ENCODE data around the gene RTF2. TPM values are rescaled to one million over a fixed set of nuclear protein-coding genes. Genes with fewer than 3 reads are reported as not detected.

RTF2 gene
- total and polyA plus RNA-seq, 2 experiments from 2014 or later: 59.2 to 95.3 TPM

DNA sequence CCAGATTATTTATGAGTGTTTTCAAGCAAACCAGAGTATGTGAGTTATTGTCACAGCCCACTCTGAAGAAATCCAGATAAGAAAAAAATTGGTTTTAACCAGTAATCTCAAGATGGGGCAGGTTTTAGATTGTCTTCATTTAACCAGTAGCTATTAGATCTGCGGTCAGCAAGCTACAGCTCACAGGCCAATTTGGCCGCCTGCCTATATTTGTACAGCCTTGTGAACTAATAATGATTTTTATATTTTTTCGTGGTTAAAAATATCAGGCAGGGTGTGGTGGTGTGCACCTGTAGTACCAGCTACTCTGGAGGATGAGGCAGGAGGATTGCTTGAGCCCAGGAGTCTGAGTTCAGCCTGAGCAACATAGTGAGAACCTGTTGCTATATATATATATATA, 69.6 kb downstream of the RTF2 start:
- Histone ChIP-seq H3K9me2 (replicated peaks; ENCODE audit: insufficient read depth) (no peaks in the 10 kb centered on the region), H3K4me3 (no peak overlapping the region), H2AFZ (no peak overlapping the region), H3K4me1 (ENCODE audit: insufficient read depth) (no peaks in the 10 kb centered on the region), H3K27me3 (no peaks in the 10 kb centered on the region), H3K9me3 (ENCODE audit: low read depth) (no peaks in the 10 kb centered on the region), H3K36me3 (replicated peaks; ENCODE audit: insufficient read depth, low read depth) (no peaks in the 10 kb centered on the region), H4K20me1 (ENCODE audit: insufficient read depth, poor library complexity, severe bottlenecking) (no peaks in the 10 kb centered on the region), H3K79me2 (no peaks in the 10 kb centered on the region), H3K4me2 (no peak overlapping the region), H3K27ac (no peak overlapping the region)
- TF ChIP-seq, protein P1, sequence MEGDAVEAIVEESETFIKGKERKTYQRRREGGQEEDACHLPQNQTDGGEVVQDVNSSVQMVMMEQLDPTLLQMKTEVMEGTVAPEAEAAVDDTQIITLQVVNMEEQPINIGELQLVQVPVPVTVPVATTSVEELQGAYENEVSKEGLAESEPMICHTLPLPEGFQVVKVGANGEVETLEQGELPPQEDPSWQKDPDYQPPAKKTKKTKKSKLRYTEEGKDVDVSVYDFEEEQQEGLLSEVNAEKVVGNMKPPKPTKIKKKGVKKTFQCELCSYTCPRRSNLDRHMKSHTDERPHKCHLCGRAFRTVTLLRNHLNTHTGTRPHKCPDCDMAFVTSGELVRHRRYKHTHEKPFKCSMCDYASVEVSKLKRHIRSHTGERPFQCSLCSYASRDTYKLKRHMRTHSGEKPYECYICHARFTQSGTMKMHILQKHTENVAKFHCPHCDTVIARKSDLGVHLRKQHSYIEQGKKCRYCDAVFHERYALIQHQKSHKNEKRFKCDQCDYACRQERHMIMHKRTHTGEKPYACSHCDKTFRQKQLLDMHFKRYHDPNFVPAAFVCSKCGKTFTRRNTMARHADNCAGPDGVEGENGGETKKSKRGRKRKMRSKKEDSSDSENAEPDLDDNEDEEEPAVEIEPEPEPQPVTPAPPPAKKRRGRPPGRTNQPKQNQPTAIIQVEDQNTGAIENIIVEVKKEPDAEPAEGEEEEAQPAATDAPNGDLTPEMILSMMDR (IDR thresholded peaks at IDR 0.05; ENCODE audit: poor library complexity): no peak
- TF ChIP-seq EZH2 (IDR thresholded peaks at IDR 0.05; ENCODE audit: borderline replicate concordance): no peak
- WGBS (ENCODE audit: low lambda C conversion rate, missing lambda C conversion rate): 83% methylated on average over 3 of the region's 3 CpGs
- no peak for DNase-seq (ENCODE audit: low spot score)

DNA sequence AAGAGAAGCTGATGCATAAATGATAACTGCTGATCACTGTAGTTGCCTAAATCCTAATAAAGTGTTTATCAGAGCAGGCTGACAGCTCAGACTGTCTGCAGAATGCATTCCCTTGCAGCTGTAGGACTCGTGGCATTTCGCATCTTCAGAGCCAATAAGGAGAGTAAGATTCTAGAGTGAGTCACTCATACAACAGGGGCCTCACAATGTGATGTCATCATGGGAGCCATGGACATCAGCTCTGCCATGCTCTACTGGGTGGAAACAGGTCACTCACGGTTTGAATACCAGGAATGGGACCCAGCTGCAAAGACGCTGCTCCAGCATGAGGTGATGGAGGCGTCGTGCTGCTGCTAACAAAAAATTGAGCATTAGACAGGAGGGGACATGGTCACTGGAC, 72.0 kb downstream of the RTF2 start:
- Histone ChIP-seq H3K4me2 (no peak overlapping the region), H4K20me1 (ENCODE audit: insufficient read depth, poor library complexity, severe bottlenecking) (no peaks in the 10 kb centered on the region), H3K4me3 (no peak overlapping the region), H3K9me3 (ENCODE audit: low read depth) (no peaks in the 10 kb centered on the region), H3K36me3 (replicated peaks; ENCODE audit: insufficient read depth, low read depth) (no peaks in the 10 kb centered on the region), H3K79me2 (no peaks in the 10 kb centered on the region), H3K27me3 (no peaks in the 10 kb centered on the region), H3K27ac (no peak overlapping the region), H3K9me2 (replicated peaks; ENCODE audit: insufficient read depth) (no peaks in the 10 kb centered on the region), H2AFZ (no peak overlapping the region), H3K4me1 (ENCODE audit: insufficient read depth) (no peaks in the 10 kb centered on the region)
- TF ChIP-seq EZH2phosphoT487 (IDR thresholded peaks at IDR 0.05; ENCODE audit: low read depth, severe bottlenecking, unreplicated experiment) (no peak), EZH2 (IDR thresholded peaks at IDR 0.05; ENCODE audit: borderline replicate concordance) (no peak)
- TF ChIP-seq, protein P1 (IDR thresholded peaks at IDR 0.05; ENCODE audit: poor library complexity): no peak
- DNase-seq (ENCODE audit: low spot score): no peak
- WGBS (ENCODE audit: low lambda C conversion rate, missing lambda C conversion rate): 89% methylated on average over 6 of the region's 6 CpGs

GRCh38 chr20:56542489-56543030, 74.1 kb downstream of the RTF2 start:
- H3K9me3 ChIP-seq (ENCODE audit: low read depth): no peaks in the 10 kb centered on the region
- no peak overlapping the region for H3K4me3 ChIP-seq
- no peaks in the 10 kb centered on the region for H3K27me3 ChIP-seq
- no peaks in the 10 kb centered on the region for H4K20me1 ChIP-seq (ENCODE audit: insufficient read depth, poor library complexity, severe bottlenecking)
- H3K36me3 ChIP-seq (replicated peaks; ENCODE audit: insufficient read depth, low read depth): no peaks in the 10 kb centered on the region
- no peaks in the 10 kb centered on the region for H3K79me2 ChIP-seq
- H2AFZ ChIP-seq: no peak overlapping the region
- TF ChIP-seq EZH2 (IDR thresholded peaks at IDR 0.05; ENCODE audit: borderline replicate concordance) (no peak), EZH2phosphoT487 (IDR thresholded peaks at IDR 0.05; ENCODE audit: low read depth, severe bottlenecking, unreplicated experiment) (no peak)
- TF ChIP-seq, protein P1 (IDR thresholded peaks at IDR 0.05; ENCODE audit: poor library complexity): no peak
- no peak overlapping the region for H3K27ac ChIP-seq
- no peak for DNase-seq (ENCODE audit: low spot score)
- H3K4me1 ChIP-seq (ENCODE audit: insufficient read depth): no peaks in the 10 kb centered on the region
- H3K4me2 ChIP-seq: no peak overlapping the region
- WGBS (ENCODE audit: low lambda C conversion rate, missing lambda C conversion rate): 91% methylated on average over 9 of the region's 9 CpGs
- no peaks in the 10 kb centered on the region for H3K9me2 ChIP-seq (replicated peaks; ENCODE audit: insufficient read depth)

DNA sequence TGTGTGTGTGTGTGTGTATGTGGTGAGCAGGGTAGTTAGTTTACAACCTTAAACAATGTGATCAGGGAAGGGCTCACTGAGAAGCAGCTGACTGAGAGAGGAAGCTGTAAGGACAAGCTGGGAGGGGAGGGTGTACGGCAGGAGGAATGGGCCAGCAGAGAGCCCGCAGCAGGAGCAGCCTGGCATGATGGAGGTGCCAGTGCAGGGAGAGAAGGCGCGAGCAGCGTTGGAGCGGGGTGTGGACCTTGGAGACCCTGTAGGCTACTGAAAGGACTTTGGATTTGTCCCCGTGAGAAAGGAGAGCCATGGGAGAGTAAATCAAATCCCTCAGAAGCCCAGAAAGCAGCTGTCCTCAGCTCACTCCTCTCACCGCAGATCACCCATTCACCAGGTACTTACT, 83.1 kb downstream of the RTF2 start:
- Histone ChIP-seq H3K79me2 (no peaks in the 10 kb centered on the region), H3K9me2 (replicated peaks; ENCODE audit: insufficient read depth) (no peaks in the 10 kb centered on the region), H3K36me3 (replicated peaks; ENCODE audit: insufficient read depth, low read depth) (no peaks in the 10 kb centered on the region), H3K4me1 (ENCODE audit: insufficient read depth) (no peaks in the 10 kb centered on the region), H3K9me3 (ENCODE audit: low read depth) (no peaks in the 10 kb centered on the region), H3K4me3 (no peak overlapping the region), H3K27ac (no peak overlapping the region), H2AFZ (no peak overlapping the region), H3K4me2 (no peak overlapping the region), H4K20me1 (ENCODE audit: insufficient read depth, poor library complexity, severe bottlenecking) (no peaks in the 10 kb centered on the region), H3K27me3 (no peaks in the 10 kb centered on the region)
- WGBS (ENCODE audit: low lambda C conversion rate, missing lambda C conversion rate): 92% methylated on average over 8 of the region's 8 CpGs
- no peak for DNase-seq (ENCODE audit: low spot score)
- TF ChIP-seq, protein P1 (IDR thresholded peaks at IDR 0.05; ENCODE audit: poor library complexity): no peak

Data from hepatocyte (in vitro differentiated cells).